Right atrium auricular region (tissue), 2 donors: Measurements from ENCODE around the gene CASTOR1. TPM values are rescaled to one million over a fixed set of nuclear protein-coding genes. Genes with fewer than 3 reads are reported as not detected.

Experiments
- DNase-seq: peaks from one replicate; pipeline ENCODE4 v3.0.0-alpha.2; 2019; ENCODE audit warnings: low spot score
- H3K27ac ChIP-seq, 2 donors: fragments of 200-600 bp; sonication (generic); 1 replicate in 1 of 2; 2 replicates in 1 of 2; pipeline ENCODE4 v1.5.1; 2016 to 2019
- H3K27me3 ChIP-seq, 2 donors: fragments of 200-600 bp; sonication (generic); one replicate each; pipeline versions ENCODE4 v1.5.1 to v1.6.0; 2017 to 2019
- H3K36me3 ChIP-seq: fragments of 200-600 bp; sonication (generic); one replicate; pipeline ENCODE4 v1.5.1; 2016
- H3K4me1 ChIP-seq, 2 donors: fragments of 200-600 bp; sonication (generic); one replicate each; pipeline versions ENCODE4 v1.5.1 to v1.6.0; 2017 to 2019
- H3K4me3 ChIP-seq, 2 donors: fragments of 200-600 bp; sonication (generic); 1 replicate in 1 of 2; 2 replicates in 1 of 2; pipeline ENCODE4 v1.5.1; 2017 to 2019; ENCODE audit warnings: mild to moderate bottlenecking in 1 of 2, moderate library complexity in 1 of 2
- H3K9me3 ChIP-seq, 2 donors: fragments of 200-600 bp; sonication (generic); one replicate each; pipeline ENCODE4 v1.5.1; 2019
- total RNA-seq, 2 donors: library from RNA; depleted of rRNA; stranded (reverse); fragments of >200 nt; gene quantifications; one replicate each; pipeline ENCODE4 v1.1.0, GENCODE V29; 2016
- TF ChIP-seq, protein P1 (sequence below), 2 donors: fragments of 200-600 bp; sonication (generic); IDR thresholded peaks; one replicate each; pipeline ENCODE4 v1.5.1; 2019; ENCODE audit warnings: antibody characterized with exemption in 2 of 2

The CASTOR1 gene
- total RNA-seq, 2 donors from 2014 or later: 8.1 to 12.5 TPM

- peak overlapping the region in 1 of 2 donors; percentile 46 for H3K27ac ChIP-seq
- no peak for DNase-seq
- H3K4me3 ChIP-seq: no peak overlapping the region
- no peaks in the 10 kb centered on the region for H3K9me3 ChIP-seq
- H3K4me1 ChIP-seq: no peaks in the 10 kb centered on the region
- H3K36me3 ChIP-seq: no peaks in the 10 kb centered on the region
- no peaks in the 10 kb centered on the region for H3K27me3 ChIP-seq
- TF ChIP-seq, protein P1, sequence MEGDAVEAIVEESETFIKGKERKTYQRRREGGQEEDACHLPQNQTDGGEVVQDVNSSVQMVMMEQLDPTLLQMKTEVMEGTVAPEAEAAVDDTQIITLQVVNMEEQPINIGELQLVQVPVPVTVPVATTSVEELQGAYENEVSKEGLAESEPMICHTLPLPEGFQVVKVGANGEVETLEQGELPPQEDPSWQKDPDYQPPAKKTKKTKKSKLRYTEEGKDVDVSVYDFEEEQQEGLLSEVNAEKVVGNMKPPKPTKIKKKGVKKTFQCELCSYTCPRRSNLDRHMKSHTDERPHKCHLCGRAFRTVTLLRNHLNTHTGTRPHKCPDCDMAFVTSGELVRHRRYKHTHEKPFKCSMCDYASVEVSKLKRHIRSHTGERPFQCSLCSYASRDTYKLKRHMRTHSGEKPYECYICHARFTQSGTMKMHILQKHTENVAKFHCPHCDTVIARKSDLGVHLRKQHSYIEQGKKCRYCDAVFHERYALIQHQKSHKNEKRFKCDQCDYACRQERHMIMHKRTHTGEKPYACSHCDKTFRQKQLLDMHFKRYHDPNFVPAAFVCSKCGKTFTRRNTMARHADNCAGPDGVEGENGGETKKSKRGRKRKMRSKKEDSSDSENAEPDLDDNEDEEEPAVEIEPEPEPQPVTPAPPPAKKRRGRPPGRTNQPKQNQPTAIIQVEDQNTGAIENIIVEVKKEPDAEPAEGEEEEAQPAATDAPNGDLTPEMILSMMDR (IDR thresholded peaks at IDR 0.05): no peak
Measured at GRCh38 chr22:30267382-30268302, 21.7 kb downstream of the CASTOR1 start.

DNA sequence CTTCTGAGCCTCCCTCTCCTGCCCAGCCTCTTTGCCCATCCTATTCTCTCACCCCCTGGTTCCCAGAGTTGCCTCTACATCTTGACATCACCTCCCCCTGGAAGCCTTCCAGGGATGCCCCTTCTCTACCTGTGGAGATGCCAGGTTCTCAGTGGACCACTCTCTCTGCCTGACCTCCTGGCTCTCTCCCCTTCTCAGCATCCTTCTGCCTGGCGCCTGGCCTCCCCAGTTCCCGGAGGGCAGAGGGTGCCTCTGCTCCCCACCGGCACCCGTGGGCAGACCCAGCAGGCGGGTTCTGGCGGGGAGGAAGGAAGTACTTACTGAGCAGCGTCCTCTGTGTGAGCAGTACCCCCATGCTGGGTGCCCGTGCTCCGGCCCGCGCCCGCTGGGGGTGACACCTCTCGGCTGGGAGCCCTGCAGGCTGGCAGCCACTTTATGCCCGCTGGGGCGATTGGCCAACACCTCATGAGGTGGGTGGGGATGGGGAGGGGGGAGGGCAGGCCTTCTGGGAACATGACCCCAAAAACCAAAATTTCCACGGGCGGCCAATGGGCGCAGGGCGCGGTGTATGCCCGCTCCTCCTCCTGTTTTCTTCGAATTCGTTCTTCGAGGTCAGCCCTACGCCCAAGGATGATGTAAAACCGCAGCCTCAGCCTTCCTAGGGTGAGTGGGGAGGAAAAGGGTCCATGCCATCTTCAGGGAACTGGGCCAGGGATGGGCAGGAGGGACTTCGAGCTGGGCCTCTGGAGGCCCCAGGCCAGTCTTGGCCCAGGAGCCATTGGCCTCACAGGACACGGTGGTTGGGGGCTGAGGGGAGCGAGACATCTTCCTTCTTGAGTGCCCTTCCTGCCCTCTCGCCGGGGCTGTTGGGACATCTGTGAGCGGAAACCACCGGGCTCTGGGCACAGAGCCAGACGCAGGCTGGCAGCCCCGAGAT lies 22.6 kb downstream of the CASTOR1 start, which contains the start of gene OSM:
OSM (minus strand) TSS at position 407 of the 937 bp plus-strand sequence; CDS start at position 355, 52 bp downstream.
- peak within 1 kb of the TSS; percentile 27 to 46 for H3K27ac ChIP-seq
- DNase-seq: peak; percentile 71
- TF ChIP-seq, protein P1 (IDR thresholded peaks at IDR 0.05): no peak

GRCh38 chr22:30265823-30266444 lies 23.4 kb downstream of the CASTOR1 start:
- DNase-seq: no peak
- Histone ChIP-seq H3K27ac (peak overlapping the region; percentile 27 to 46), H3K27me3 (no peaks in the 10 kb centered on the region), H3K36me3 (no peaks in the 10 kb centered on the region), H3K9me3 (no peaks in the 10 kb centered on the region), H3K4me1 (no peaks in the 10 kb centered on the region), H3K4me3 (peak overlapping the region; percentile 7 to 26)
- TF ChIP-seq, protein P1 (IDR thresholded peaks at IDR 0.05): no peak

More for the DNA sequence above, 22.6 kb downstream of the CASTOR1 start, which contains the start of gene OSM:
- peak within 1 kb of the TSS; percentile 7 to 26 for H3K4me3 ChIP-seq
- H3K27me3 ChIP-seq: no peaks in the 10 kb centered on the region
- H3K4me1 ChIP-seq: no peaks in the 10 kb centered on the region
- no peaks in the 10 kb centered on the region for H3K36me3 ChIP-seq
- no peaks in the 10 kb centered on the region for H3K9me3 ChIP-seq

DNA sequence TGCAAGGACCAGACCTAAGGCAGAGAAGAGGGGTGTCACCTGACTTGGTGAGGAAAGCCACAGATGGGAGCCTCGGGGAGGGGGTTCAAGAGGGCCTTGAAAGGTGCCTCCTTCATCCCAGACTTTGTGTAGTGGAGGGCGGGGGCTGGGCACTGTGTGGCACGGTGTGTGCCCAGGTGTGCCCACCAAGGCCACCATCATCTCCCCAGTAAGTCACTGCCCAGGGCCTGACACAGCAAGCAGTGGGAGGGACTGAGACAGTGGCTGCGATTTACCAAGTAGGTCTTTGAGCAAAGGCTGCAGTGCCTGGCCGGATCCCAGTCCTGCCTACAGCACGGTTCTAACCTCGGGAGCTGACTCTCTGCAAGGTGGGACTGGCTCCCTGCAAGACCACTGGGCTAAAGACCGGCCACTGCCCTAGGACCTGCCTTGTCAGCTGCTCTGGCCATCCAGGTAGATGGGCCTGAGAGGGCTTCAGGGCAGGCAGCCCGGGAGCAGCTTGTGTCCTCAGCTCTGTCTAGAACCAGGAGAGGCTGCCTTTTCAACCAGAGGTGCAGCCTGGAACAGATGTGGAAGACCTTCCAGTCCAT lies 24.1 kb downstream of the CASTOR1 start:
- Histone ChIP-seq H3K4me1 (no peaks in the 10 kb centered on the region), H3K4me3 (no peak overlapping the region), H3K27me3 (no peaks in the 10 kb centered on the region), H3K36me3 (no peaks in the 10 kb centered on the region), H3K27ac (no peak overlapping the region), H3K9me3 (no peaks in the 10 kb centered on the region)
- TF ChIP-seq, protein P1 (IDR thresholded peaks at IDR 0.05): no peak
- no peak for DNase-seq

DNA sequence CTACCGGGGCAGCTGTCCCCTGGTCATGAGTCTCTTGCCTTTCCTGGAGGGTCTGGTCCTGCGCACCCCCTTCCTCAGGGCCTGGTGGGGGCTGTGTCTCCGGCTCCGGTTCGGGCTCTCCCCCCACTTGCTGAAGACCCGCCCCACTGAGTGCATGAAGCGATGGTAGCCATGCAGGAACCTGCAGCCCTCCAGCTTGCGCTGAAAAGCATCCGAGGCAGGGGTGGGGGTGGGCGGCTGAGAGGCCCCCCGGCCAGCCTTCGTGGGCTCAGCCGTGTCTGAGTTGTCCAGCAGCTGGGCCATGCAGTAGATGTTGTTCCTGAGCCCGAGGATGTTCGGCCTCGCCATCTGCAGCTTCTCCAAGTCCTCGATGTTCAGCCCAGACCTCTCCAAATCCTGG lies 25.4 kb downstream of the CASTOR1 start:
- H3K4me3 ChIP-seq: no peak overlapping the region
- H3K9me3 ChIP-seq: no peaks in the 10 kb centered on the region
- no peaks in the 10 kb centered on the region for H3K36me3 ChIP-seq
- no peak overlapping the region for H3K27ac ChIP-seq
- H3K27me3 ChIP-seq: no peaks in the 10 kb centered on the region
- no peak for DNase-seq
- TF ChIP-seq, protein P1 (IDR thresholded peaks at IDR 0.05): no peak
- H3K4me1 ChIP-seq: no peaks in the 10 kb centered on the region
